Endothelial cell of umbilical vein (primary cell): Measurements from ENCODE around the gene AKAP13.

Experiments used
- CTCF ChIP-seq, 2 donors: IDR thresholded peaks; 1 replicate in 1 of 2; 2 replicates in 1 of 2; pipeline ENCODE4 v1.5.1; 2011; ENCODE audit warnings: low read length in 2 of 2, mild to moderate bottlenecking in 2 of 2, moderate library complexity in 2 of 2, control low read depth in 1 of 2, inconsistent platforms in 1 of 2, low read depth in 1 of 2; ENCODE audit not compliant: insufficient read depth in 1 of 2; ENCODE audit errors: extremely low read depth in 1 of 2
- EZH2 ChIP-seq: IDR thresholded peaks from 2 replicates; pipeline ENCODE4 v1.6.1; 2012; ENCODE audit warnings: borderline replicate concordance, low read depth, mild to moderate bottlenecking, moderate library complexity, low read length, inconsistent platforms; ENCODE audit not compliant: severe bottlenecking
- MAX ChIP-seq: IDR thresholded peaks from 2 replicates; pipeline ENCODE4 v1.6.1; 2011; ENCODE audit not compliant: insufficient read depth, insufficient read length
- POLR2A ChIP-seq: IDR thresholded peaks from 2 replicates; pipeline ENCODE4 v1.6.1; 2012; ENCODE audit warnings: low read depth, mild to moderate bottlenecking, control low read depth, low read length

GRCh38 chr15:85427286-85428028 is 47.1 kb downstream of the AKAP13 start:
- TF ChIP-seq CTCF (IDR thresholded peaks at IDR 0.05; ENCODE audit: extremely low read depth in 1 of 2, insufficient read depth in 1 of 2, low read depth in 1 of 2, low read length in 2 of 2) (no peak), EZH2 (no peak), POLR2A (no peak), MAX (no peak)
